LHCN-M2 (cell line): ENCODE results near the gene EPX. TPM values are rescaled to one million over a fixed set of nuclear protein-coding genes. Genes with fewer than 3 reads are reported as not detected.
"Not testable (repeated sequence)": the region's sequence is repeated elsewhere in the genome, so short reads cannot be mapped to it uniquely, and the experiment has no call there.

Experiments
- DNase-seq: peaks from one replicate; pipeline ENCODE4 v3.0.0-alpha.2; 2012; ENCODE audit warnings: low read depth
- polyA plus RNA-seq: library from polyadenylated mRNA; unstranded; fragments of >200 nt; gene quantifications from one replicate; pipeline ENCODE4 v1.2.1, GENCODE V29; 2012; ENCODE audit warnings: missing spikeins
- total RNA-seq: library from RNA; depleted of rRNA; stranded (reverse); fragments of >200 nt; gene quantifications from 2 replicates; pipeline ENCODE4 v1.2.3, GENCODE V29; 2014; rRNA removed

The EPX gene, protein sequence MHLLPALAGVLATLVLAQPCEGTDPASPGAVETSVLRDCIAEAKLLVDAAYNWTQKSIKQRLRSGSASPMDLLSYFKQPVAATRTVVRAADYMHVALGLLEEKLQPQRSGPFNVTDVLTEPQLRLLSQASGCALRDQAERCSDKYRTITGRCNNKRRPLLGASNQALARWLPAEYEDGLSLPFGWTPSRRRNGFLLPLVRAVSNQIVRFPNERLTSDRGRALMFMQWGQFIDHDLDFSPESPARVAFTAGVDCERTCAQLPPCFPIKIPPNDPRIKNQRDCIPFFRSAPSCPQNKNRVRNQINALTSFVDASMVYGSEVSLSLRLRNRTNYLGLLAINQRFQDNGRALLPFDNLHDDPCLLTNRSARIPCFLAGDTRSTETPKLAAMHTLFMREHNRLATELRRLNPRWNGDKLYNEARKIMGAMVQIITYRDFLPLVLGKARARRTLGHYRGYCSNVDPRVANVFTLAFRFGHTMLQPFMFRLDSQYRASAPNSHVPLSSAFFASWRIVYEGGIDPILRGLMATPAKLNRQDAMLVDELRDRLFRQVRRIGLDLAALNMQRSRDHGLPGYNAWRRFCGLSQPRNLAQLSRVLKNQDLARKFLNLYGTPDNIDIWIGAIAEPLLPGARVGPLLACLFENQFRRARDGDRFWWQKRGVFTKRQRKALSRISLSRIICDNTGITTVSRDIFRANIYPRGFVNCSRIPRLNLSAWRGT
- total RNA-seq: not detected in 2 replicates
- not detected for polyA plus RNA-seq

DNA sequence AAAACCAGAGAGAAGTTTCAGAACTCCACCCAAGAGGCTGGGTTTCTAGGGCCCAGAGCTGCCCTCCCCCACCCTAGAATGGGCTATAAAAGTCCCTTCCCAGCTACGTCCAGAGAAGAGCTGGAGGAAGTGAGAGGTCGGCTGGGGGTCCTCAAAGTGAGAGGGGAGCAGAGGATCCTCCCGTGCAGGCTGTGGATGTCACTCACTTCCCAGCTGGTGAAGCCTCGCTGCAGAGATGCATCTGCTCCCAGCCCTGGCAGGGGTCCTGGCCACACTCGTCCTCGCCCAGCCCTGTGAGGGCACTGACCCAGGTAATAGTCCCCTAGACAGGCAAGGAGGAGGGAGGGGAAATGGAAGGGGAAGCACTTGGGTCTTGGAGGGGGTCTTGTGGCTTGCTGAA, at the start of gene EPX:
Gene EPX (plus strand): TSS at position 115 of the 400 bp plus-strand sequence. CDS start 121 bp downstream, at position 236.
- DNase-seq: no peak

GRCh38 chr17:58143335-58143734, 49.2 kb upstream of the EPX start:
- not testable (repeated sequence) for DNase-seq

DNA sequence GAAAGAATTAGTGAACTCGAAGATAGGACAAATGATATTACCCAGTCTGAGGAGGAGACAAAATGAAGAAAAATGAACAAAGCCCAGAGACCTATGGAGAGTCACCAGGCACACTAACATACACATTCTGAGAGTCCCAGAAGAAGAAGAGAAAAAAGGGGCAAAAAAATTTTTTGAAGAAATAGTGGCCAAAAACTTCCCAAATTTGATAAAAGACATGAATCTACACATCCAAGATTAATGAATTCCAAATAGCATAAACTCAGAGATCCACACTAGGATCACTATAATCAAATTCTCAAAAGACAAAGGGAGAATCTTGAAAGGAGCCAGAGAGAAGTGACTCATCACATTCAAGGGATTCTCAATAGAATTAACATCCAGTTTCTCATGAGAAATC, 47.7 kb upstream of the EPX start:
- no peak for DNase-seq

DNA sequence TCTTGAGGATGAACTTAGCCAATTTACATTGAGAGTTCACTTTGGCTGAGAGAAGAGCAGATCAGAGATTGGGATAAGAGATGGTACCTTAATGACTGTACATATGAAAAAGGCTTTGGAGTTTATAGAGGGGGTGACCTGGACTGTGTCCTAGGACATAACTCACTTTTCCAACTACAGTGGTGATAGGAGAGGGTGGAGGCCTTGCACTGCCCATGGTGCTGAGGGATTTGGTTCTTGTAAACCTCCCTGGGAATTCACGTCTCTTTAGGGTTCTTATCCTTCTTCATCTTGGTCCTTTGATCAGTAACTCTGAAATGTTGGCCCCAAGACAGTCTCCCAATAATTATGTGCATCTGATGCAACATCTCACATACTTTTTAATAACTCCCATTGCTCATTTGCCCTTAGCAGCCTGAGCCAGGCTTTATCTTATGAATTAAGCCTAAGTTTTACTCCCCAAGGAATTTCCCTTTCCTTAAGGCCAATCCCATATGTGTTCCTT, 44.5 kb upstream of the EPX start, which contains the start of gene OR4D1:
Gene OR4D1 (plus strand): TSS at position 455 of the 505 bp plus-strand sequence. CDS start 6,770 bp downstream, outside the sequence.
- DNase-seq: no peak

DNA sequence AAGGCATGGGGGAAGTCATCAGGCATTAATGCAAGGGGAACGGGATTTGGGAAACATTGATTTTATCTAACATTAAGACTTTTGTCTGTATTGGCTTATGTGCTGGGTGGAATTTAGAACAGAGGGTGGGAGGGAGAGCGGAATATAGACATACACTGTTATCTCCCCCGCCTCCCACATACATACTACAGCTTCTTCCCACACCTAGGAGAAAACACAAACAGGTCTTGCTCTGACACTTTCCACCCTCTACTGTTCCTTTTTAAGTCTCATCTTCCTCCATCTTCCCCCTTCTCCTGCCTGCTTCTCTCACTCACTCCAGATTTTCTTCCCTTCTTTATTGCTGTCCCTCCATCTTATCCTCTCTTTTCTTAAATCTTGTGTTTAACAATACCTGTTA, 43.9 kb upstream of the EPX start:
- DNase-seq: no peak

- DNase-seq: no peak
Observed at GRCh38 chr17:58150394-58150793, 42.1 kb upstream of the EPX start.

- no peak for DNase-seq
Observed at GRCh38 chr17:58153046-58153445, 39.5 kb upstream of the EPX start.

DNA sequence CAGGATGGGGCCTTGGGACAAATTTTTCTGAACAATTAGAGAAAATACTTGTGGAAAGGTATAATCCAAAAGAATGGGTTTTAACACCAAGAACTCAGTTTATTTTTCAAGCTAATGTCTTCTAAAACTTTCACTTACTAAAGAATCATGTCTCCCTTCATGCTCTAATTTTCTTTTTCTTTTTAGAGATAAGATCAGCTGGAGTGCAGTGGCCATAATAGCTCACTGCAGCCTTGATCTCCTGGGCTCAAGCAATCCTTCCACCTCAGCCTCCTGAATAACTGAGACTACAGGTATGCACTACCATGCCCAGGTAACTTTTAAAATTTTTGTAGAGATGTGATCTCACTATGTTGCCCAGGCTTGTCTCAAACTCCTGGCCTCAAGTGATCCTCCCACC, 38.9 kb upstream of the EPX start:
- no peak for DNase-seq

DNA sequence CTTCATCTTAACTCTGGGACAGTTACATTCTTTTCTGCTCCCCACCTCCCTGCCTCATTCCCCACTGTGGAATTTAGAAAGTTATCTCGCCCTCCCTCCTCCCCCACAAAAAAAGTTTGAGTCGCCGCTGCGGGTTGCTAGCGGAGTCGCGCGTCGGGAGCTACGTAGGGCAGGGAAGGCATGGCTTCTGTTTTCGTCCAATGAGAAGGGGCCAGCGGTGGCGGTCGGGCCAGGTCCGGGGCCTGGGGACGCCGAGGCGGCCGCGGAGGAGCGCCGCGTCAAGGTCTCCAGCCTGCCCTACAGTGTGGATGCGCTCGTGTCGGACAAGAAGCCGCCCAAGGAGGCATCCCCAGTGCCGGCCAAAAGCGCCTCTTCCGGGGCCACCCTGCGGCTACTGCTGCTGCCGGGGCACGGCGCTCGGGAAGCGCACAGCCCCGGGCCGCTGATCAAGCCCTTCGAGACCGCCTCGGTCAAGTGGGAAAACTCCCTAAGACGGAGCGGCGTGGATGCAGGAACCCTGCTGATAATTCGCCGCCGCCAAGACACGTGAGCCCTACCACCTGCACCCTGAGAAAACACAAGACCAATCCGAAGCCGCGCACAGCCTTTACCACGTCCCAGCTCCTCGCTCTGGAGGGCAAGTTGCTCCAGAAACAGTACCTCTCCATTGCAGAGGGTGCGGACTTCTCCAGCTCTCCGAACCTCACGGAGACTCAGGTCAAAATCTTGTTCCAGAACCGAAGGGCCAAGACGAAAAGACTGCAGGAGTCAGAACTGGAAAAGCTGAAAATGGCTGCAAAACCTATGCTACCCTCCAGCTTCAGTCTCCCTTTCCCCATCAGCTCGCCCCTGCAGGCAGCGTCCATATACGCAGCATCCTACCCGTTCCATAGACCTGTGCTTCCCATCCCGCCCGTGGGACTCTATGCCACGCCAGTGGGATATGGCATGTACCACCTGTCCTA, 35.4 kb upstream of the EPX start:
- no peak for DNase-seq

DNA sequence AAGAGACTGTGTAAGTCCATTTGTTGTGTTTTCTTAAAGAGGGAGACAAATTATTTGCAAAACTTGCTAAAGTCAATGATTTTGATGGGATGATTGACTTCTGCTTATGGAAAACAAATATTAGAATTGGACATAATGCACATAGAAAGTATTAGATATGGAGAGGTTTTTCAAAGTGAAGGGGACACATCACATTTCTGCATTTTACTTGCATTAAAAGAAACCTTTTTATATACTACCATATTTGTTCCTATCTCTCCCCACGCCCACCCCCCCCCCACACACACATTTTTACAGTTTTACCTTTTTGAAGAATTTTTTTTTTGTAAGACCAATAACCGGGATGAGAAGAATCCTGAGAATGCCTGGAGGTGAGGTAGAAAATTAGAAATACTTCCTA, 34.3 kb upstream of the EPX start:
- DNase-seq: no peak

DNA sequence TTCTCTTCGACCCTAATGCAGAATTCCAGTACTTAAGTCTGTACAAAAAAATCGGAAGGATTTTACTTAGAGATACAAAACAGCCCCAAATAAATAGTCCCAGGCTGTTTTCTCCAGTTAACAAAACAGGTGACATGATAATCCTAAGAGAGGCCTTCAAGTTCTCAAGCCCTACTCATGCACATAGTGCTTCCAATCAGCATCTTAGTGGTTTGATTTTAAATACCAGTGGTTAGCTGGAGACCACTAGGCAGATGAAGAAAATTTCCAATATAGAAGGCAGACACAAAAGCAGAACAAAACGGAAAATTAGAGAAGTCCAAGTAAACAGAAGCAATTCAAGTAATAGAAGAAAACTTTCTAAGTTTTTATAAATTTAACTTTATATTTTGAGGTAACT, 31.0 kb upstream of the EPX start:
- DNase-seq: peak; percentile 3

GRCh38 chr17:58165981-58166380, 26.5 kb upstream of the EPX start:
- no peak for DNase-seq

DNA sequence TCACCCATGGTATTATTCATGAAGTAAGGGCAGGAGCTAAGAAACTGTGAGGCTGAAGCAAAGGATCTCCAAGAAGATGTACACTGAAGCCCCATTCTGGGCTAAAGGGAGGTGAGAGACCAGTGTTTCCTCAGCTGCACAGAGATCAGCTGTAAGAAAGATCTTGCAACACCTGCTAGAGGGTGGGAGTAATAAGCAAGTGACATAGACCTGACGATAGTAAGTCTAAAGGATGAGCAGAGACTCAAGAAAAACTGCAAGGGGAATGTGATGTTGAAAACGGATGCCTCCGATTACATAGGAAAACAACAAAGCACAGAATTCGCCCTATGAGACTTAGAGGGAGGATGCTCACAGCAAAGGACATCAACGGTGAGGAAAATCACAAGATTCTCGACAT, 25.8 kb upstream of the EPX start, which contains the start of gene OR4D2:
Gene OR4D2 (plus strand): TSS at position 301 of the 400 bp plus-strand sequence. CDS start 2,674 bp downstream, outside the sequence.
- DNase-seq: no peak

GRCh38 chr17:58170622-58171021, 21.9 kb upstream of the EPX start:
- no peak for DNase-seq

DNA sequence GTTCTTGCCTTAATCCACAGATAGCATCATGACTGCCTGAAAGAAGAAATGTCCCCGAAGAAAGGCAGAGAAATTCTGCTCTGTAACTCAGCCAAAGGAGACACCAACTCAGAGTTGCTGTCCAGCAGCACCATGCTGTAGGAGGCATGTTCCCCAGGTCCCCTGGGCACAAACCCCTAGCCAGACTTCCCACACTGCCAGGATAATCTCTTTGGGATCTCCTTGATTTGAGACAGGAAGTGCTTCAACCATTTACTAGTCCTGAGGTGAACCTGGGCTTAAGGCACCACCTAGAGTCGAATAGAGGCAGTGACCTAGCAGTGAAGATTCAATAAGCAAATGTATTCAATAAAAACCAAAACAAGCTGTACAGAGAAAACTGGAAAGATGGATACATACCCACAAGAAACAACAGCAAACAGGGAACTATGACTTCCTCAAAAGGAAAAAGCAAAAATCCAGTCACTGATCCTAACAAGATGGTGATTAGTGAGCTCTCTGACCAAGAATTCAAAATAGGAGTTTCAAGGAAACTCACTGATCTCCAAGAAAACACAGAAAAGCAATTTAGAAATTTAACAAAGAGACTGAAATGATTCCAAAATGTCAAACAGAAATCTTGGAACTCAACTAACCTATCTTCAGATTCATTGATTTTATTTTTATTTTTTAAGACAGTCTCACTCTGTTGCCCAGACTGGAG, 20.0 kb upstream of the EPX start:
- DNase-seq: peak; percentile 31

DNA sequence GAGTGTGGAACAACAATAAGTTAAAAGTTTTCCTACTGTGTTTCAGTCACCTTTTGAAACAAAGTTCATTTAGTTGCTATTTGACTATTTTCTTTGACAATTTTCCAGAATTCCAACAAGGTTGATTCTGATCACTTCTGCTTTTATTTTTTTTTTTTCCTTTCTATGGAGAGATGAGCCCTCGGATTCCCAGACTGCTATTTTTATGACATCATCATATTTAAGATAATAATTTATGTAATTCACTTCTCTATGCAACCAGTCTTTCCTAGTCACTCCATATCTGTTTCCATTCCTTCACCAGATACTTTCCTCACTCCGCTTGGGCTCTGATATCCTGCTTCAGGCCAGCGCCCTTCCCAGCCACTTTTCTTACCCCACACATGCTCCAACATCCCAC, 17.7 kb upstream of the EPX start:
- no peak for DNase-seq

DNA sequence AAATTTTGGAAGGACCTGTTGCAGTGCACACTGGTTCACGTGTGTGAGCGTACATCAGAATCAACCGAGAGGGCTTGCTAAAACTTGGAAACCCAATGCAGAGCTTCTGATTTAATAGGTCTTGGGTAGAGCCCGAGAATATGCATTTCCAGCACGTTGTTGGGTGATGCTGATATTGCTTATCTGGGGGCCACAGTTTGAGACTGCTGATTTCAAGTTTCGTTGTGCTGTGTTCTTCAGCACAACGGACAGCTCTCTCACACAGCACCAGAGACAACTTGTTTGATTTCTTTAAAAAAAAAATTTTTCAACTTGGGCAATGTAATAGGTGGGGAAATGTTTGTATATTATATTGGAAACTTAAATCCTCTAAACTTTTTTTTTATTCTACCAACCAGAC, 16.3 kb upstream of the EPX start:
- peak; percentile 13 for DNase-seq

GRCh38 chr17:58181796-58182195, 10.7 kb upstream of the EPX start:
- DNase-seq: no peak

DNA sequence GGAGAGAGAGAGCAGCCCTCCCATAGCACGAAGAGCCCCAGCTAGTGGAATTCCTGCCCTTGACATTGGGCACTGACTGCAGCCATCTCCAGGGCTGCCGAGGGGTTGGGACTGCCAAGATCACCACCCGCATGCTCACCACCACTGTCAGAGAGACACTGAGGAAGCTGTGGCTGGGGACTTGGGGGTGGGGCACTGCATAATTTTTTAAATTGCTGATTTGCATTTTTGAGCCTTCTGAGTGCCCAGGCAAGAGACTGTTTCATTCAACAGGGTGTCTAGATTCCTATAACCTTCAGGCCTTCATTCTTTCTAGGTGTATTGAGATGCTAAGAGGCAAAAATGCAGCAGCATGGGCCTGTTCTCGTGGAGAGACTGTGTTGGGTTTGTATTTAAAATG, 9.0 kb upstream of the EPX start:
- DNase-seq: no peak

DNA sequence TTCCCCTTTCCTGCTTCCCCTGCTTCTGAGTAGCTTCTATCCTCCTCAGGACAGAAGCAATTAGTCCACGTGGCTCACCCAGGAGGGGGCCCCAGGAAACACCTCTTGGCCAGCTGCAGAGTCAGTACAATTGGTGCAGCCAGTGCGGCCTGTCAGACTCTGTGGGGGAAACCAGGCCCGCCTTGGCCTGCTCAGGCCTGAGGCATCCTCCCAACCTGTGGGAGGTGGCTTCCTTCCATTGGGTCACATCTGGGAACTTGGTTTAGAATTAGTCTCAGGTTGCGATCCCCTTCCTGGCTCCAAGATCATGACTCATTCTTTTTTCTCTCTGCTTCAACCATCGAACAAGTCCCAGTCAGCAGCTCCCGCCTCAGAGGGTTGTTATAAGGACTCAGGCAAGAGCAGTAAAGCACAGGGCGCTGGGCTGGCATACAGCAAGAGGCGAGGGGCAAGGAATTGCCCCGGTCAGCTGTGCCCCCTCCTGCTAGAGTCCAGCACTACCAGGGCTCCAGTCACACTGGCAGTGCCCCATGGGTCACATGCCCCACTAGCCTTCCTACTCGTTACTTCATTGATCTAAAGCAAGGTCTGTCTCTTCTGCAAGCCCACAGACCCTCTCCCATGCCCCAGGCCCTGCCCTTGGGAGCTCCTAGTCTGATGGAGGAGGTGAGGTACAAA, 8.1 kb upstream of the EPX start:
- DNase-seq: peak; percentile 26
